ENCODE results near the gene RANBP1. TPM values are rescaled to one million over a fixed set of nuclear protein-coding genes. Genes with fewer than 3 reads are reported as not detected.
"Not testable (repeated sequence)": the region's sequence is repeated elsewhere in the genome, so short reads cannot be mapped to it uniquely, and the experiment has no call there.

Gene RANBP1
- total RNA-seq, 2 experiments from 2014 or later, result 406 to 570 TPM

- Histone ChIP-seq H3K4me2 (ENCODE audit: low read length) (no peak overlapping the region), H3K9me2 (ENCODE audit: insufficient read depth, low read length) (no peaks in the 10 kb centered on the region), H3K79me2 (ENCODE audit: insufficient read depth, low read depth, low read length) (no peaks in the 10 kb centered on the region), H2AFZ (ENCODE audit: low read length) (no peak overlapping the region), H3K27ac (ENCODE audit: low read depth, low read length, poor library complexity, severe bottlenecking) (no peak overlapping the region), H3K36me3 (ENCODE audit: insufficient read depth, low read length) (no peaks in the 10 kb centered on the region), H3K4me3 (ENCODE audit: low read depth, low read length, poor library complexity, severe bottlenecking) (no peak overlapping the region), H3K4me1 (ENCODE audit: insufficient read depth, low read length, poor library complexity, severe bottlenecking) (no peaks in the 10 kb centered on the region), H3K9me3 (ENCODE audit: low read length) (no peaks in the 10 kb centered on the region), H4K20me1 (ENCODE audit: insufficient read depth, low read length) (no peaks in the 10 kb centered on the region)
- DNase-seq (ENCODE audit: low spot score), result no peak
- no TSS peak for BruUV-seq (replicated peaks)
- intact Hi-C loops (cut with micrococcal nuclease; ENCODE audit: unreplicated experiment), result loop anchor here (10.0 kb wide), 2 partner anchors 296 to 536 kb away; no protein-coding TSS in a partner anchor
- CTCF ChIA-PET (ENCODE audit: unreplicated experiment), result no interaction called here
- TF ChIP-seq EZH2phosphoT487 (IDR thresholded peaks at IDR 0.05; ENCODE audit: borderline replicate concordance, low read depth, low read length), result no peak
- TF ChIP-seq, protein P1, sequence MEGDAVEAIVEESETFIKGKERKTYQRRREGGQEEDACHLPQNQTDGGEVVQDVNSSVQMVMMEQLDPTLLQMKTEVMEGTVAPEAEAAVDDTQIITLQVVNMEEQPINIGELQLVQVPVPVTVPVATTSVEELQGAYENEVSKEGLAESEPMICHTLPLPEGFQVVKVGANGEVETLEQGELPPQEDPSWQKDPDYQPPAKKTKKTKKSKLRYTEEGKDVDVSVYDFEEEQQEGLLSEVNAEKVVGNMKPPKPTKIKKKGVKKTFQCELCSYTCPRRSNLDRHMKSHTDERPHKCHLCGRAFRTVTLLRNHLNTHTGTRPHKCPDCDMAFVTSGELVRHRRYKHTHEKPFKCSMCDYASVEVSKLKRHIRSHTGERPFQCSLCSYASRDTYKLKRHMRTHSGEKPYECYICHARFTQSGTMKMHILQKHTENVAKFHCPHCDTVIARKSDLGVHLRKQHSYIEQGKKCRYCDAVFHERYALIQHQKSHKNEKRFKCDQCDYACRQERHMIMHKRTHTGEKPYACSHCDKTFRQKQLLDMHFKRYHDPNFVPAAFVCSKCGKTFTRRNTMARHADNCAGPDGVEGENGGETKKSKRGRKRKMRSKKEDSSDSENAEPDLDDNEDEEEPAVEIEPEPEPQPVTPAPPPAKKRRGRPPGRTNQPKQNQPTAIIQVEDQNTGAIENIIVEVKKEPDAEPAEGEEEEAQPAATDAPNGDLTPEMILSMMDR (conservative IDR thresholded peaks at IDR 0.05; ENCODE audit: low read length), result no peak
- POLR2A ChIA-PET, result no interaction called here
These were observed 42.6 kb downstream of the RANBP1 start for GRCh38 chr22:20158391-20159036.

- ChIA-PET POLR2A (no interaction called here), CTCF (ENCODE audit: unreplicated experiment) (no interaction called here)
- Histone ChIP-seq H4K20me1 (ENCODE audit: insufficient read depth, low read length) (no peaks in the 10 kb centered on the region), H3K79me2 (ENCODE audit: insufficient read depth, low read depth, low read length) (no peaks in the 10 kb centered on the region), H3K9me3 (ENCODE audit: low read length) (no peaks in the 10 kb centered on the region), H3K4me2 (ENCODE audit: low read length) (no peak overlapping the region), H3K4me1 (ENCODE audit: insufficient read depth, low read length, poor library complexity, severe bottlenecking) (no peaks in the 10 kb centered on the region), H3K36me3 (ENCODE audit: insufficient read depth, low read length) (no peaks in the 10 kb centered on the region), H3K9me2 (ENCODE audit: insufficient read depth, low read length) (no peaks in the 10 kb centered on the region), H2AFZ (ENCODE audit: low read length) (no peak overlapping the region), H3K27ac (ENCODE audit: low read depth, low read length, poor library complexity, severe bottlenecking) (no peak overlapping the region), H3K4me3 (ENCODE audit: low read depth, low read length, poor library complexity, severe bottlenecking) (no peak overlapping the region)
- no TSS peak for BruUV-seq (replicated peaks)
- intact Hi-C loops (cut with micrococcal nuclease; ENCODE audit: unreplicated experiment), result loop anchor here (10.0 kb wide), 2 partner anchors 296 to 536 kb away; no protein-coding TSS in a partner anchor
- TF ChIP-seq, protein P1 (conservative IDR thresholded peaks at IDR 0.05; ENCODE audit: low read length), result no peak
- TF ChIP-seq EZH2phosphoT487 (IDR thresholded peaks at IDR 0.05; ENCODE audit: borderline replicate concordance, low read depth, low read length), result no peak
- DNase-seq (ENCODE audit: low spot score), result no peak
These were observed 43.2 kb downstream of the RANBP1 start for GRCh38 chr22:20159076-20159475.

- intact Hi-C loops (cut with micrococcal nuclease; ENCODE audit: unreplicated experiment), result loop anchor here (10.0 kb wide), 2 partner anchors 295 to 535 kb away; no protein-coding TSS in a partner anchor
- H3K4me1 ChIP-seq (ENCODE audit: insufficient read depth, low read length, poor library complexity, severe bottlenecking); POLR2A ChIA-PET; H3K4me3 ChIP-seq (ENCODE audit: low read depth, low read length, poor library complexity, severe bottlenecking); DNase-seq (ENCODE audit: low spot score); H2AFZ ChIP-seq (ENCODE audit: low read length); H3K36me3 ChIP-seq (ENCODE audit: insufficient read depth, low read length); H3K9me2 ChIP-seq (ENCODE audit: insufficient read depth, low read length); BruUV-seq (replicated peaks); H3K27ac ChIP-seq (ENCODE audit: low read depth, low read length, poor library complexity, severe bottlenecking); H3K4me2 ChIP-seq (ENCODE audit: low read length); H3K9me3 ChIP-seq (ENCODE audit: low read length); H3K79me2 ChIP-seq (ENCODE audit: insufficient read depth, low read depth, low read length); CTCF ChIA-PET (ENCODE audit: unreplicated experiment); H4K20me1 ChIP-seq (ENCODE audit: insufficient read depth, low read length): not testable (repeated sequence)
These were observed 43.6 kb downstream of the RANBP1 start for GRCh38 chr22:20159531-20159930.

All from OCI-LY7 (cell line).